ENCODE data around the gene NCAM2.

DNA sequence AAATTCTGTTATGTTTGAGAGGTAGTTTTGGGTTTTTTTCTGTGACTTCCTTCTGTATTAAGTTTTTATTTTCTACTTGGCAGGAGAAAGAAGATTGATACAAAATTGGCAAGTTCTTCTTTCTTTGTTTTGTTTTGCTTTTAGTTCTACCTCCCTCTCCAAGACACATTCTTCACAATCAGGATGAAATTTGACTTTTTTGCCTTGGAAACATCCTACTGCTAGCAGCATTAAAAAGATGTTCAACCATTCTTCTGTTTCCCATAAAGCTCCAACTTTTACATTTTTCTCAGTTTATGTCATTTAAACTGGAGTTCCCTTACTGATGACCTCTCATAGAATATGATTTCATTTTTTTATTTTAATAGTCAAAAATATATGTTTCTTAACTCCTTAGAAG, 234.8 kb downstream of the NCAM2 start:
- no peak for TF ChIP-seq CTCF (conservative IDR thresholded peaks at IDR 0.05; ENCODE audit: low read depth, low read length)
- no peak for TF ChIP-seq EZH2 (IDR thresholded peaks at IDR 0.05; ENCODE audit: low read length, unreplicated experiment)

Measured in PC-3 (cell line).